Fibroblast of lung (primary cell): Measurements from ENCODE around the gene GZMM. TPM values are rescaled to one million over a fixed set of nuclear protein-coding genes. Genes with fewer than 3 reads are reported as not detected.

Source experiments
- DNase-seq, 2 donors: peaks; one replicate each; pipeline versions ENCODE4 v3.0.0 to v3.0.0-alpha.2; 2010; ENCODE audit warnings: low read depth in 2 of 2
- H2AFZ ChIP-seq: 2 replicates; pipeline ENCODE4 v1.5.1; 2012; ENCODE audit warnings: low read length, control low read depth, inconsistent platforms
- H3K27ac ChIP-seq: 2 replicates; pipeline ENCODE4 v1.5.1; 2011; ENCODE audit warnings: low read length, control low read depth; ENCODE audit not compliant: insufficient read depth
- H3K27me3 ChIP-seq: 2 replicates; pipeline ENCODE4 v1.5.1; 2011; ENCODE audit warnings: mild to moderate bottlenecking, low read length; ENCODE audit not compliant: control insufficient read depth, insufficient read depth
- H3K36me3 ChIP-seq: 2 replicates; pipeline ENCODE4 v1.5.1; 2011; ENCODE audit warnings: low read length; ENCODE audit not compliant: control insufficient read depth, insufficient read depth
- H3K4me1 ChIP-seq: 2 replicates; pipeline ENCODE4 v1.5.1; 2011; ENCODE audit warnings: low read length; ENCODE audit not compliant: control insufficient read depth, insufficient read depth; ENCODE audit errors: extremely low read depth
- H3K4me2 ChIP-seq: 2 replicates; pipeline ENCODE4 v1.5.1; 2011; ENCODE audit warnings: low read length, control low read depth; ENCODE audit not compliant: insufficient read depth; ENCODE audit errors: extremely low read depth
- H3K4me3 ChIP-seq, 4 experiments: fragments of 200-600 bp in 1 of 4; sonication (generic) in 1 of 4; replicated peaks in 1 of 4; 2 replicates each; pipeline ENCODE4 v1.5.1; 2011 to 2016; ENCODE audit warnings: low read length in 4 of 4, low read depth in 3 of 4, mild to moderate bottlenecking in 3 of 4, control low read depth in 2 of 4, inconsistent platforms in 1 of 4, mixed read lengths in 1 of 4; ENCODE audit not compliant: insufficient read depth in 1 of 4; ENCODE audit errors: control extremely low read depth in 1 of 4
- H3K79me2 ChIP-seq: 2 replicates; pipeline ENCODE4 v1.5.1; 2012; ENCODE audit warnings: mild to moderate bottlenecking, low read length, inconsistent platforms; ENCODE audit not compliant: control insufficient read depth, insufficient read depth
- H3K9ac ChIP-seq: 2 replicates; pipeline ENCODE4 v1.5.1; 2011; ENCODE audit warnings: mild to moderate bottlenecking, low read length, control low read depth; ENCODE audit not compliant: insufficient read depth
- H3K9me3 ChIP-seq: 2 replicates; pipeline ENCODE4 v1.5.1; 2012; ENCODE audit warnings: low read depth, low read length; ENCODE audit not compliant: control insufficient read depth, insufficient read depth
- H4K20me1 ChIP-seq: 2 replicates; pipeline ENCODE4 v1.5.1; 2011; ENCODE audit warnings: low read length; ENCODE audit not compliant: control insufficient read depth, insufficient read depth; ENCODE audit errors: extremely low read depth
- CTCF ChIP-seq, 2 donors: IDR thresholded peaks in 1 of 2; conservative IDR thresholded peaks in 1 of 2; 1 replicate in 1 of 2; 2 replicates in 1 of 2; pipeline ENCODE4 v1.5.1; 2011 to 2012; ENCODE audit warnings: low read length in 2 of 2, control low read depth in 1 of 2, inconsistent platforms in 1 of 2, low read depth in 1 of 2, mild to moderate bottlenecking in 1 of 2
- EZH2 ChIP-seq: IDR thresholded peaks from 2 replicates; pipeline ENCODE4 v1.5.1; 2012; ENCODE audit warnings: low read length, control low read depth, mild to moderate bottlenecking; ENCODE audit errors: missing control alignments
- polyA plus RNA-seq, 2 donors: library from polyadenylated mRNA; depleted of rRNA in 1 of 2; stranded (reverse) in 1 of 2; unstranded in 1 of 2; fragments of >200 nt; gene quantifications; 2 replicates each; pipeline ENCODE4 v1.2.1, GENCODE V29; 2011 to 2012; ENCODE audit warnings: missing spikeins in 1 of 2
- total RNA-seq: library from RNA; depleted of rRNA; stranded (reverse); fragments of >200 nt; gene quantifications from 2 replicates; pipeline ENCODE4 v1.2.1, GENCODE V29; 2014

The GZMM gene
- total and polyA plus RNA-seq, 2 donors (not counting 1 experiment from before 2014, with no cell fraction given), result 0.17 to 0.35 TPM

- DNase-seq, result no peak
These were observed 5.3 kb downstream of the GZMM start for GRCh38 chr19:548886-549830.

GRCh38 chr19:554817-555216 lies 11.0 kb downstream of the GZMM start:
- Histone ChIP-seq H3K27me3 (no peaks in the 10 kb centered on the region), H2AFZ (no peak overlapping the region), H3K4me1 (no peaks in the 10 kb centered on the region), H3K27ac (no peak overlapping the region), H3K4me3 (no peak overlapping the region), H4K20me1 (no peaks in the 10 kb centered on the region), H3K9ac (no peak overlapping the region), H3K79me2 (no peaks in the 10 kb centered on the region), H3K9me3 (no peaks in the 10 kb centered on the region), H3K4me2 (no peak overlapping the region), H3K36me3 (no peaks in the 10 kb centered on the region)
- DNase-seq, result no peak
- TF ChIP-seq CTCF (conservative IDR thresholded peaks at IDR 0.05 in 1 of 2, IDR thresholded peaks at IDR 0.05 in 1 of 2; ENCODE audit: low read depth in 1 of 2, low read length in 2 of 2), result no peak
- no peak for TF ChIP-seq EZH2

More at GRCh38 chr19:548886-549830, 5.3 kb downstream of the GZMM start:
- Histone ChIP-seq H3K4me3 (no peak overlapping the region), H3K36me3 (no peaks in the 10 kb centered on the region), H3K4me1 (no peaks in the 10 kb centered on the region), H3K9me3 (no peaks in the 10 kb centered on the region), H3K9ac (no peak overlapping the region), H3K27me3 (no peaks in the 10 kb centered on the region), H3K27ac (no peak overlapping the region), H4K20me1 (no peaks in the 10 kb centered on the region), H2AFZ (no peak overlapping the region), H3K79me2 (no peaks in the 10 kb centered on the region), H3K4me2 (no peak overlapping the region)
- TF ChIP-seq CTCF (conservative IDR thresholded peaks at IDR 0.05 in 1 of 2, IDR thresholded peaks at IDR 0.05 in 1 of 2; ENCODE audit: low read depth in 1 of 2, low read length in 2 of 2) (no peak), EZH2 (no peak)

GRCh38 chr19:555474-555808 lies 11.6 kb downstream of the GZMM start:
- TF ChIP-seq CTCF (conservative IDR thresholded peaks at IDR 0.05 in 1 of 2, IDR thresholded peaks at IDR 0.05 in 1 of 2; ENCODE audit: low read depth in 1 of 2, low read length in 2 of 2) (no peak), EZH2 (no peak)

More at GRCh38 chr19:555474-555808, 11.6 kb downstream of the GZMM start:
- Histone ChIP-seq H3K4me1 (no peaks in the 10 kb centered on the region), H3K27ac (no peak overlapping the region), H3K4me2 (no peak overlapping the region), H3K79me2 (no peaks in the 10 kb centered on the region), H4K20me1 (no peaks in the 10 kb centered on the region), H3K9ac (no peak overlapping the region), H3K36me3 (no peaks in the 10 kb centered on the region), H2AFZ (no peak overlapping the region), H3K27me3 (no peaks in the 10 kb centered on the region), H3K9me3 (no peaks in the 10 kb centered on the region), H3K4me3 (no peak overlapping the region)
- DNase-seq, result no peak
